GM18858 (cell line): Measurements from ENCODE around the gene SOX11.
"Not testable (repeated sequence)": the region's sequence is repeated elsewhere in the genome, so short reads cannot be mapped to it uniquely, and the experiment has no call there.

ENCODE experiments used
- ATAC-seq: cut with Tn5 transposase; IDR thresholded peaks from one replicate; pipeline ENCODE4 v1.9.1; 2021; ENCODE audit not compliant: unreplicated experiment

Gene SOX11

GRCh38 chr2:5691985-5692529 lies at the start of gene SOX11:
Gene SOX11 (plus strand): TSS chr2:5692384. CDS start chr2:5692722, 338 bp downstream.
- ATAC-seq: no peak

- ATAC-seq: not testable (repeated sequence)
These were observed 39.5 kb upstream of the SOX11 start for GRCh38 chr2:5652734-5653133.

- not testable (repeated sequence) for ATAC-seq
These were observed 38.4 kb upstream of the SOX11 start for GRCh38 chr2:5653756-5654155.

- no peak for ATAC-seq
These were observed 35.0 kb upstream of the SOX11 start for GRCh38 chr2:5657231-5657630.

GRCh38 chr2:5660591-5660990 lies 31.6 kb upstream of the SOX11 start:
- ATAC-seq: no peak

- ATAC-seq: no peak
These were observed 30.8 kb upstream of the SOX11 start for GRCh38 chr2:5661362-5661761.

GRCh38 chr2:5664278-5664681 lies 27.9 kb upstream of the SOX11 start:
- ATAC-seq: no peak

- ATAC-seq: no peak
These were observed 27.1 kb upstream of the SOX11 start for GRCh38 chr2:5665066-5665465.

- ATAC-seq: no peak
These were observed 25.4 kb upstream of the SOX11 start for GRCh38 chr2:5666798-5667197.

- not testable (repeated sequence) for ATAC-seq
These were observed 24.5 kb upstream of the SOX11 start for GRCh38 chr2:5667655-5668054.

- no peak for ATAC-seq
These were observed 23.4 kb upstream of the SOX11 start for GRCh38 chr2:5668682-5669250.

- no peak for ATAC-seq
These were observed 19.4 kb upstream of the SOX11 start for GRCh38 chr2:5672749-5673144.

- ATAC-seq: no peak
These were observed 18.8 kb upstream of the SOX11 start for GRCh38 chr2:5673145-5674025.

GRCh38 chr2:5674026-5674340 lies 18.2 kb upstream of the SOX11 start:
- ATAC-seq: no peak

- no peak for ATAC-seq
These were observed 15.1 kb upstream of the SOX11 start for GRCh38 chr2:5677133-5677532.

- ATAC-seq: no peak
These were observed 8.7 kb upstream of the SOX11 start for GRCh38 chr2:5683471-5683870.

GRCh38 chr2:5685225-5685624 lies 7.0 kb upstream of the SOX11 start:
- no peak for ATAC-seq

- no peak for ATAC-seq
These were observed 6.1 kb upstream of the SOX11 start for GRCh38 chr2:5686068-5686467.

GRCh38 chr2:5686536-5686935 lies 5.6 kb upstream of the SOX11 start:
- no peak for ATAC-seq

GRCh38 chr2:5689750-5690149 lies 2.4 kb upstream of the SOX11 start:
- no peak for ATAC-seq

GRCh38 chr2:5690286-5690685 lies 1.9 kb upstream of the SOX11 start:
- no peak for ATAC-seq

- ATAC-seq: no peak
These were observed 1.4 kb upstream of the SOX11 start for GRCh38 chr2:5690718-5691220.
